IMR-90 (cell line): ENCODE measurements around the gene TOMM20L. TPM values are rescaled to one million over a fixed set of nuclear protein-coding genes. Genes with fewer than 3 reads are reported as not detected.

Experiments used
- ATAC-seq: fragments of 200-7000 bp; cut with Tn5 transposase; 2 replicates; pipeline ENCODE4 v1.9.1; 2020; ENCODE audit warnings: low read depth, mild to moderate bottlenecking, moderate library complexity
- BruUV-seq: library from RNA; stranded (reverse); fragments of 400-500 nt; replicated peaks from 2 replicates; lab custom pipeline; 2021; lab: Mats Ljungman, UMichigan
- CTCF ChIA-PET: fragments of 300-600 bp; formaldehyde crosslinking; extraction: SDS; loops from one replicate; lab custom pipeline; 2021; ENCODE audit warnings: antibody characterized with exemption; lab: Yijun Ruan, JAX
- POLR2A ChIA-PET: fragments of 300-600 bp; sonication (Branson Sonifier 250); formaldehyde crosslinking; loops from one replicate; lab custom pipeline; 2022; ENCODE audit warnings: antibody characterized with exemption; ENCODE audit not compliant: unreplicated experiment; lab: Charles Lee
- DNase-seq: peaks from one replicate; pipeline ENCODE4 v3.0.0; 2013
- H2AFZ ChIP-seq: replicated peaks from 2 replicates; pipeline ENCODE3; 2013; ENCODE audit warnings: low read length, mild to moderate bottlenecking; ENCODE audit not compliant: poor library complexity
- H2AK5ac ChIP-seq: 2 replicates; pipeline ENCODE4 v1.6.1; 2013; ENCODE audit warnings: low read depth, low read length, inconsistent platforms
- H2AK9ac ChIP-seq: replicated peaks from 2 replicates; pipeline ENCODE3; 2013; ENCODE audit warnings: mild to moderate bottlenecking, low read depth, low read length, moderate library complexity; ENCODE audit not compliant: poor library complexity
- H2BK120ac ChIP-seq: 2 replicates; pipeline ENCODE4 v1.6.1; 2013; ENCODE audit warnings: low read depth, low read length, inconsistent platforms
- H2BK15ac ChIP-seq: 3 replicates; pipeline ENCODE4 v1.6.1; 2013; ENCODE audit warnings: low read depth, low read length, inconsistent platforms
- H2BK20ac ChIP-seq: 2 replicates; pipeline ENCODE4 v1.6.1; 2013; ENCODE audit warnings: low read depth, mild to moderate bottlenecking, inconsistent platforms, low read length, moderate library complexity
- H2BK5ac ChIP-seq: 2 replicates; pipeline ENCODE4 v1.6.1; 2013; ENCODE audit warnings: mild to moderate bottlenecking, low read depth, low read length, inconsistent platforms; ENCODE audit not compliant: poor library complexity, severe bottlenecking
- H3K14ac ChIP-seq: replicated peaks from 2 replicates; pipeline ENCODE4 v1.6.1; 2013; ENCODE audit warnings: low read depth, low read length, inconsistent platforms
- H3K18ac ChIP-seq: 2 replicates; pipeline ENCODE4 v1.6.1; 2013; ENCODE audit warnings: low read depth, low read length, control low read depth
- H3K23ac ChIP-seq: 2 replicates; pipeline ENCODE4 v1.6.1; 2013; ENCODE audit warnings: low read depth, low read length, inconsistent platforms
- H3K27ac ChIP-seq: 2 replicates; pipeline ENCODE4 v1.5.1; 2013; ENCODE audit warnings: mild to moderate bottlenecking, control low read depth, low read length; ENCODE audit not compliant: insufficient read depth
- H3K27me3 ChIP-seq: 2 replicates; pipeline ENCODE4 v1.6.1; 2013; ENCODE audit warnings: low read length; ENCODE audit not compliant: control insufficient read depth, insufficient read depth
- H3K36me3 ChIP-seq: 2 replicates; pipeline ENCODE4 v1.6.1; 2013; ENCODE audit warnings: low read length, mixed read lengths; ENCODE audit not compliant: control insufficient read depth, insufficient read depth
- H3K4ac ChIP-seq: 2 replicates; pipeline ENCODE4 v1.6.1; 2013; ENCODE audit warnings: low read depth, low read length, inconsistent platforms
- H3K4me1 ChIP-seq: 2 replicates; pipeline ENCODE4 v1.6.1; 2013; ENCODE audit warnings: low read length, mixed read lengths; ENCODE audit not compliant: control insufficient read depth, insufficient read depth
- H3K4me2 ChIP-seq: 2 replicates; pipeline ENCODE4 v1.6.1; 2013; ENCODE audit warnings: low read depth, mild to moderate bottlenecking, control low read depth, low read length, moderate library complexity
- H3K4me3 ChIP-seq: 2 replicates; pipeline ENCODE4 v1.5.1; 2013; ENCODE audit warnings: low read depth, mild to moderate bottlenecking, control low read depth, low read length, moderate library complexity; ENCODE audit not compliant: insufficient read depth
- H3K56ac ChIP-seq: 2 replicates; pipeline ENCODE4 v1.6.1; 2013; ENCODE audit warnings: low read length, inconsistent platforms; ENCODE audit not compliant: insufficient read depth; ENCODE audit errors: extremely low read depth
- H3K79me1 ChIP-seq, 2 experiments: 2 replicates each; pipeline ENCODE4 v1.6.1; 2013; ENCODE audit warnings: low read length in 2 of 2, inconsistent platforms in 1 of 2, low read depth in 1 of 2
- H3K9ac ChIP-seq: 2 replicates; pipeline ENCODE4 v1.6.1; 2013; ENCODE audit warnings: low read depth, low read length, control low read depth
- H3K9me1 ChIP-seq: 2 replicates; pipeline ENCODE4 v1.6.1; 2013; ENCODE audit warnings: low read length, inconsistent platforms; ENCODE audit not compliant: insufficient read depth
- H3K9me3 ChIP-seq: 2 replicates; pipeline ENCODE4 v1.6.1; 2013; ENCODE audit warnings: low read length; ENCODE audit not compliant: control insufficient read depth, insufficient read depth
- H4K20me1 ChIP-seq: 2 replicates; pipeline ENCODE4 v1.6.1; 2013; ENCODE audit warnings: low read length, inconsistent platforms; ENCODE audit not compliant: insufficient read depth
- H4K5ac ChIP-seq: 2 replicates; pipeline ENCODE4 v1.6.1; 2013; ENCODE audit warnings: mild to moderate bottlenecking, low read depth, low read length, control low read depth
- H4K8ac ChIP-seq, 2 experiments: 2 replicates each; pipeline ENCODE4 v1.6.1; 2013; ENCODE audit warnings: low read depth in 2 of 2, low read length in 2 of 2, control low read depth in 1 of 2, inconsistent platforms in 1 of 2
- H4K91ac ChIP-seq: 2 replicates; pipeline ENCODE4 v1.6.1; 2013; ENCODE audit warnings: low read depth, low read length, inconsistent platforms; ENCODE audit not compliant: insufficient read depth
- CEBPB ChIP-seq: IDR thresholded peaks from 2 replicates; pipeline ENCODE4 v1.6.1; 2012; ENCODE audit warnings: low read depth, low read length, improper control_type of control experiment
- FOS ChIP-seq: fragments of 150-350 bp; IDR thresholded peaks from 2 replicates; pipeline ENCODE4 v1.6.1; 2016; ENCODE audit warnings: low read depth, low read length
- MAFK ChIP-seq: IDR thresholded peaks from 2 replicates; pipeline ENCODE4 v1.6.1; 2012; ENCODE audit warnings: low read depth, low read length, improper control_type of control experiment
- RAD21 ChIP-seq: IDR thresholded peaks from 2 replicates; pipeline ENCODE4 v1.6.1; 2012; ENCODE audit warnings: low read length, improper control_type of control experiment
- RFX5 ChIP-seq: IDR thresholded peaks from 2 replicates; pipeline ENCODE4 v1.8.0; 2012; ENCODE audit warnings: low read depth, mild to moderate bottlenecking, low read length, moderate library complexity
- WGBS, 2 experiments: methylation state at CpG; one replicate each; pipeline versions ENCODE4 v1.1.5 to v1.1.7; 2013; ENCODE audit warnings: missing lambda C conversion rate in 2 of 2; ENCODE audit not compliant: insufficient read length in 1 of 2; ENCODE audit errors: extremely low coverage in 2 of 2; 5-methylcytosine and 5-hydroxymethylcytosine counted together
- dilution Hi-C: fragments of 300-500 bp; cut with HindIII; formaldehyde crosslinking; loops from one replicate; pipeline ENCODE4 v1.14.3; 2018; ENCODE audit warnings: low sequenced_read_pairs; ENCODE audit not compliant: unreplicated experiment
- in situ Hi-C: fragments of 300-500 bp; cut with MboI; formaldehyde crosslinking; loops from 3 replicates; pipeline ENCODE4 v1.14.3; 2019; ENCODE audit warnings: low sequenced_read_pairs, inconsistent platforms, mixed read lengths
- intact Hi-C: fragments of 100-400 bp; cut with micrococcal nuclease; formaldehyde crosslinking; loops from 2 replicates; pipeline ENCODE4 v1.10.0; 2022
- polyA plus RNA-seq, 3 experiments: library from polyadenylated mRNA; depleted of rRNA; stranded (reverse); fragments of >200 nt; gene quantifications; 2 replicates each; pipeline ENCODE4 v1.2.3, GENCODE V29; 2012; ENCODE audit warnings: low replicate concordance in 1 of 3
- total RNA-seq: library from RNA; depleted of rRNA; stranded (reverse); fragments of >200 nt; gene quantifications from 2 replicates; pipeline ENCODE4 v1.2.3, GENCODE V29; 2012
- TF ChIP-seq, protein P1 (sequence below): fragments of 150-350 bp; IDR thresholded peaks from 2 replicates; pipeline ENCODE4 v1.6.1; 2017; ENCODE audit warnings: mild to moderate bottlenecking, antibody characterized with exemption, low read length, low read depth
- TF ChIP-seq, protein P2 (sequence below): conservative IDR thresholded peaks from 2 replicates; pipeline ENCODE4 v1.5.1; 2012; ENCODE audit warnings: mild to moderate bottlenecking, low read depth, low read length, improper control_type of control experiment

Gene TOMM20L
- total and polyA plus RNA-seq, 2 of the 4 experiments (the other 2 are of a cell fraction) = not detected

DNA sequence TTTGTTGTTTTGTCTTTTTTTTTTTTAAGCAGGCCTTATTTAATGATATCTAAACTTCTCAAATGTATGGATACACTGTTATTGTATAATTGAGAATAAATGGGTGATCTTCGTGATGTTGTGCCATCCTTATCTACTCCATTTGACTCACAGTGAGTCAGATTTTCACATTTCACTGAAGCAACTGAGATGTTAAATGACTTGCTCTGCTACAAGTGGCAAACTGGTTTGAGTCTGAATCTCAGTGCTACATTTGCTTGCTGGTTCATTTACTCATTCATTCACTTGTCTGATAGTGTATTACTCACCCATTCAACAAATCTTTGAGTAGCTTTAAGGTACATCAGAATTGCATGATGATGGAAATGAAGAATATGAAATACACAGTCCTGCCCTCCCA lies 34.4 kb downstream of the TOMM20L start:
- BruUV-seq = no TSS peak
- no peak overlapping the region for H2BK5ac ChIP-seq
- H2AK5ac ChIP-seq = no peak overlapping the region
- POLR2A ChIA-PET = no interaction called here
- H3K18ac ChIP-seq = no peak overlapping the region
- no peaks in the 10 kb centered on the region for H3K4me1 ChIP-seq
- no peak overlapping the region for H2AK9ac ChIP-seq
- in situ Hi-C loops (no loop called here), dilution Hi-C loops (no loop called here), intact Hi-C loops (no loop called here)
- no peaks in the 10 kb centered on the region for H4K20me1 ChIP-seq
- H3K27ac ChIP-seq = no peak overlapping the region
- no peak overlapping the region for H3K4ac ChIP-seq
- H3K36me3 ChIP-seq = peaks cover 10% of the 10 kb centered on the region; the same call in 1 of the 2 replicates
- CTCF ChIA-PET = no interaction called here
- DNase-seq = peak; percentile 82
- H3K23ac ChIP-seq = no peak overlapping the region
- no peaks in the 10 kb centered on the region for H3K9me3 ChIP-seq
- TF ChIP-seq FOS = peak; percentile 72
- no peak for TF ChIP-seq RFX5
- TF ChIP-seq CEBPB = peak; percentile 82
- no peak for TF ChIP-seq MAFK
- TF ChIP-seq, protein P1, sequence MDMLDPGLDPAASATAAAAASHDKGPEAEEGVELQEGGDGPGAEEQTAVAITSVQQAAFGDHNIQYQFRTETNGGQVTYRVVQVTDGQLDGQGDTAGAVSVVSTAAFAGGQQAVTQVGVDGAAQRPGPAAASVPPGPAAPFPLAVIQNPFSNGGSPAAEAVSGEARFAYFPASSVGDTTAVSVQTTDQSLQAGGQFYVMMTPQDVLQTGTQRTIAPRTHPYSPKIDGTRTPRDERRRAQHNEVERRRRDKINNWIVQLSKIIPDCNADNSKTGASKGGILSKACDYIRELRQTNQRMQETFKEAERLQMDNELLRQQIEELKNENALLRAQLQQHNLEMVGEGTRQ = no peak
- TF ChIP-seq, protein P2, sequence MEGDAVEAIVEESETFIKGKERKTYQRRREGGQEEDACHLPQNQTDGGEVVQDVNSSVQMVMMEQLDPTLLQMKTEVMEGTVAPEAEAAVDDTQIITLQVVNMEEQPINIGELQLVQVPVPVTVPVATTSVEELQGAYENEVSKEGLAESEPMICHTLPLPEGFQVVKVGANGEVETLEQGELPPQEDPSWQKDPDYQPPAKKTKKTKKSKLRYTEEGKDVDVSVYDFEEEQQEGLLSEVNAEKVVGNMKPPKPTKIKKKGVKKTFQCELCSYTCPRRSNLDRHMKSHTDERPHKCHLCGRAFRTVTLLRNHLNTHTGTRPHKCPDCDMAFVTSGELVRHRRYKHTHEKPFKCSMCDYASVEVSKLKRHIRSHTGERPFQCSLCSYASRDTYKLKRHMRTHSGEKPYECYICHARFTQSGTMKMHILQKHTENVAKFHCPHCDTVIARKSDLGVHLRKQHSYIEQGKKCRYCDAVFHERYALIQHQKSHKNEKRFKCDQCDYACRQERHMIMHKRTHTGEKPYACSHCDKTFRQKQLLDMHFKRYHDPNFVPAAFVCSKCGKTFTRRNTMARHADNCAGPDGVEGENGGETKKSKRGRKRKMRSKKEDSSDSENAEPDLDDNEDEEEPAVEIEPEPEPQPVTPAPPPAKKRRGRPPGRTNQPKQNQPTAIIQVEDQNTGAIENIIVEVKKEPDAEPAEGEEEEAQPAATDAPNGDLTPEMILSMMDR = no peak
- no peak for TF ChIP-seq RAD21
- no peak overlapping the region for H3K4me2 ChIP-seq
- no peak overlapping the region for H4K91ac ChIP-seq
- no peak overlapping the region for H3K56ac ChIP-seq
- H3K27me3 ChIP-seq = no peaks in the 10 kb centered on the region
- no peak overlapping the region for H4K8ac ChIP-seq
- H2BK20ac ChIP-seq = no peak overlapping the region
- no peak overlapping the region for H2BK15ac ChIP-seq
- H3K4me3 ChIP-seq = no peak overlapping the region
- no peak for ATAC-seq
- H3K9ac ChIP-seq = no peak overlapping the region
- H3K79me1 ChIP-seq = peaks cover 6 to 12% of the 10 kb centered on the region in 2 experiments; a peak in 3 of 4 replicates
- no peak overlapping the region for H2BK120ac ChIP-seq
- no CpG with 5 or more reads among the region's 1 CpG for WGBS, 2 experiments
- no peak overlapping the region for H4K5ac ChIP-seq
- H3K14ac ChIP-seq = no peak overlapping the region
- no peak overlapping the region for H2AFZ ChIP-seq
- H3K9me1 ChIP-seq = no peaks in the 10 kb centered on the region
